NCI-H526 (cell line): Measurements from ENCODE around the gene SHISA7.
"Not testable (repeated sequence)": the region's sequence is repeated elsewhere in the genome, so short reads cannot be mapped to it uniquely, and the experiment has no call there.

Experiments used
- DNase-seq, 2 experiments: peaks; one replicate each; lab custom pipeline; 2025; lab: John Stamatoyannopoulos, UW

Gene SHISA7

DNA sequence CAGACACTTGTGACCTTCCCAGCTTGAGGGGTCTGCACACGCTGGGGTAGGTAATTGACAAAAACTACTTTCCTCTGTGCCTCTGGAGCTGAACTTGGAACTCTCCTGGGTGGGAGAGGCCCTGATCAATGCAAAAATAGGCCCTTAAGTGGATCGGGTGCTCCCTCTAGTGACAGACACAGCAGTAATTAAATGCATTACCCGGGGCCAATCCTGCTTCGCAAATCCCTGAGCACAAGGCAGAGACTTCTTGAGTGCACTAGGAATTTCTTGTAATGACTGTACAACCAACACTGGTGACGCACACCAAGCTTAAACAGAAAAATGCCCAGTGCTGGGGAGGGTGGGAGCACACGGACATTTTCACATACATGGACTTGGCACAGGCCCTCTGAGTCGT, 24.9 kb downstream of the SHISA7 start:
- DNase-seq, result peak; percentile 75 to 88

DNA sequence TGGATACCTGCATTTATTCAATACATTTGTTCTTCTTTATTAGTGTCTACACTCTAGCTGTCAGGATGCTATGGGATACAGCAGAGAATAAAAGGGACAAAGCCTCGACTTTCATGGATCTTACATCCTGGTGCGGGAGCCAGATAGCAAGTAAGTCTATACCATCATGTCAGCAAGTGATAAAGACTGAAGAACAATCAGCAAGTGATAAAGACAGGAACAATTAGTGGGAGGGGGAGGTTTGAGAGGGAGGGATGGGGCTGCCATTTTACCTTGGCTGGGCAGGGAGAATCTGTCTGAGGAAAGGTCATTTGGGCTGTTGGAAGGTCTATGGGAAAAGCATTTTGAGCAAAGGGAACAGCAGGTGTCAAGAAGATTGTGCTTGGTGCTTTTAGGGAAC, 32.9 kb downstream of the SHISA7 start:
- no peak for DNase-seq

DNA sequence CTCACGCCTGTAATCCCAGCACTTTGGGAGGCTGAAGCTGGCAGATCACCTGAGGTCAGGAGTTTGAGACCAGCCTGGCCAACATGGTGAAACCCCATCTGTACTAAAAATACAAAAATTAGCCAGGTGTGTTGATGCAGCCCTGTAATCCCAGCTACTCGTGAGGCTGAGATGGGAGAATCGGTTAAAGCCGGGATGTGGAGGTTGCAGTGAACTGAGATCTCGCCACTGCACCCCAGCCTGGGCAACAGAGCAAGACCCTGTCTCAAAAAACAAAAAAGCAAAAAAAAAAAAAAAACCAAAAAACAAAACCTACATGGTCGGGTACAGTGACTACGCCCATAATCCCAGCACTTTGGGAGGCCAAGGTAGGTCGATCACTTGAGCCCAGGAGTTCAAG, 33.9 kb downstream of the SHISA7 start:
- DNase-seq, result not testable (repeated sequence)

DNA sequence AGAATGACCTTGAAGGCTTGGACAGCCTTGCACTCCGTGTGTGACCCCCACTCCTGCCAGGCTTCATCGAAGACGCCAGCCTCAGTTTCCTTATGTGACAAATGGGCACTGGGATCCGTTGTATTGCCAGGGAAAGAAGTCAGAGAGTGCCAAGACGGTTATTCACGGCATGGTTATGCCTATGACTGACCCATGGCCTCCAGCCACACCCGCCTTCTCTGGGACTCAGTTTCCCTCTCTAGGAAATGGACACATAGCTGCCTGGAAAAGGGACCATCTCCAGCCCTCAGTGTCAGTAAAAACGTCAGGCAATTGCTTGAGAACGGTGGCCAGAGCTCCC, 34.6 kb downstream of the SHISA7 start:
- DNase-seq, result no peak

DNA sequence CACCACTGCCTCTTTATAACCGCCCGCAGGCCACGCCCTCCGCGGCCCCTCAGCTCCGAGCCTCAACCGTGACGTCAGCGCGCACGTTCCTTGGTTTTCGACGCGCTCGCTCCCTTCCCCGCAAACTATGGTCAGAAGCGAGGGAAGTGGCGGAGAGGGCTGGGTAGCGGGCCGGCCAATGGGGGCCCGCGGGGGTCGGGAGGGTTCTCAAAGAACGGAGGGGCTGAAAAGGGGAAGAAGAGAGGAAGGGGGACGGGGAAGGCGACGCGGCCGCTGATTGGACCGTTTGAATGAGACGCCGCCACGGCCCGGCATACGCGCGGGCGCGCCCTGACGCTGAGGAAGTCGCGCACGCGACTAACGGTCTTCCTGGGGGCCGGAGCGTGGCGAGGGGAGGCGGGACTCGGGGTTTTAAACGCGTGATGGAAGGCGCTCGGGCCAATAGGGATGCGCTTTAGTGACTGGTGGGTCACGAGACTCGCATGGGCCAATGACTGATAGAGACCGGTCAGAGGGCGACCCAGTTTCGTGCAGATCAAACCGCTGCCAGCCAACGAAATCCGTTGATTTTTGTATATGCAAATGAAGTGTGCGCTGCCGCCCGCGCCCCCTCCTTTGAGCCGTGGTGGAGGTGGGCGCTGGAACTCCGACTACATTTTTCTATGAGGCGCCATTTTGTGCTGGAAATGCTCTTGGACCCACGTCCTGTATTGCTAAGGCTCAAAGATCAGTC, 35.1 kb downstream of the SHISA7 start:
- peak; percentile 99 to 100 for DNase-seq

GRCh38 chr19:55407550-55407799, 35.6 kb downstream of the SHISA7 start, which contains the start of gene UBE2S:
Gene UBE2S (minus strand): TSS chr19:55407788. CDS start chr19:55407589, 199 bp downstream.
- DNase-seq, result not testable (repeated sequence)

DNA sequence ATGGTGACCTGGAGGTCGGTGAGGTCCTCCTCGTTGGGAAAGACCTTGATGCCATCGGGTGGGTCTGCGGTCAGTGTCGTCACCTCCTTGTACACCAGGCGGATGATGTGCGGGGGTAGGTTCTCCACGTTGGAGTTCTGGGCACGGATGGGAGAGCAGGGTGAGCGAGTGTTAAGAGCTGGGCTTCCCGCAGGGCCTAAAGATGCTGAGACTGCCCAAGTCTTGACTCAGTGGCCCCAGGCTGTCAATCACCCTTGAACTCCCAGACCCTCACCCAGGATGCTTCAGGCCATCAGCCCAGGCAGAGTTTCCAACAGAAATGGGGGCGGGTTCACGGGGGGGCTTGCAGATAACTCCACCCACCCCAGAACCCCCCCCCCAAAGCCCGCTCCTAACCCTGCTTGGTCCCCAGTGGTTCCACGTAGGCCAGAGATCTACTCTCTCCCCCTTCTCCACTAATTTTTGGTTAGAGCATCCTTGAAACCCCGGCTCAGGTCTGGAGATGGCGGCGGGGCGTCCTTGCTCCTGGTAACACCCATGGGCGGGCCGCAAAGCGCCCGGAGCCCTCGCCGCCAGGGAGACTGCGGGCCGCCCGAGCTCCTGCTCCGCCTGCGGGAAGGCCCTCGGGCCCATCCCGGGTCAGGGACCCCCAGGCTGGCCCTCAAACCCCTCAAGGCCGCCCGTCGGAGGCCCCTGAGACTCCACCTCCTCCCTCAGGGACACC, 36.1 kb downstream of the SHISA7 start:
- DNase-seq, result peak in 1 of 2 experiments; percentile 55

GRCh38 chr19:55406091-55406825, 36.8 kb downstream of the SHISA7 start:
- no peak for DNase-seq

DNA sequence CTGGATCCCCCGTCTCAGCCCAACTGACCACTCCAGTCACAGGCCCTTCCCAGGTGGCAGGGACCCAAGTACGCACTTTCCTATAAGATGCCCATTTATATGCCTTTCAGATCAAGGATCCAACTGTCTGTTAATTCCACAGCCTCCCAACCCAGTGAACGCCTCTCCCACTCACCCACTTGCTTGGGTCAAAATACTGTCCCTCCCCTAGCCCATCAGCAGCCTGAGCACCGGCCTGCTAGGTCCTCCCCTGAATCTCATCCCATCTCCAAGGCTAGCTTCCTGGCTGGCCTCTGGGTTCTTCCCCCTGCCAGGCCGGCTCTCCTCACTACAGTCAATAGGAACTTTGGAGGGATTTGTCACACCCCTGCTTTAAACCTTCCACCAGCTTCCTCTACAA, 37.5 kb downstream of the SHISA7 start:
- DNase-seq, result no peak

DNA sequence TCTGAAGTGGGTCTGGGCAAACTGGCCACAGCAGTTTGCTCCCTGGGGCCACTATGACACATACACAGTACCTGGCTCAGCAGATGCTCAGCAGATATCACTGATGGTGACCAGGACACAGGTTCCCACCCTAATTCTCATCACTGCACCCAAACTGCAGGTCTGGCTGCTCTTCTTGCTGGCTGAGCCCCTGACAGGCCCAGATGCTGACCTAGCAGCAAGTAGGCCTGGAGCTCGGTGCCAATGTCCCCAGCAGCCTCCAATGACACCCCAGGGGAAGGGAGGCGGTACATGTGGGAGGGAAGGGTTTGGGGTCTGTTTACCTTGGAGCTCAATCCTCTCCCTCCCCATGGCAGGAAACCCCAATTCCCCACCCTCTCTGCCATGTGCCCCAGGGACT, 40.6 kb downstream of the SHISA7 start:
- no peak for DNase-seq

- not testable (repeated sequence) for DNase-seq
Measured at GRCh38 chr19:55401390-55401789, 41.7 kb downstream of the SHISA7 start.

GRCh38 chr19:55400281-55401087, 42.6 kb downstream of the SHISA7 start:
- no peak for DNase-seq

- DNase-seq, result no peak
Measured at GRCh38 chr19:55398200-55398925, 44.7 kb downstream of the SHISA7 start.

DNA sequence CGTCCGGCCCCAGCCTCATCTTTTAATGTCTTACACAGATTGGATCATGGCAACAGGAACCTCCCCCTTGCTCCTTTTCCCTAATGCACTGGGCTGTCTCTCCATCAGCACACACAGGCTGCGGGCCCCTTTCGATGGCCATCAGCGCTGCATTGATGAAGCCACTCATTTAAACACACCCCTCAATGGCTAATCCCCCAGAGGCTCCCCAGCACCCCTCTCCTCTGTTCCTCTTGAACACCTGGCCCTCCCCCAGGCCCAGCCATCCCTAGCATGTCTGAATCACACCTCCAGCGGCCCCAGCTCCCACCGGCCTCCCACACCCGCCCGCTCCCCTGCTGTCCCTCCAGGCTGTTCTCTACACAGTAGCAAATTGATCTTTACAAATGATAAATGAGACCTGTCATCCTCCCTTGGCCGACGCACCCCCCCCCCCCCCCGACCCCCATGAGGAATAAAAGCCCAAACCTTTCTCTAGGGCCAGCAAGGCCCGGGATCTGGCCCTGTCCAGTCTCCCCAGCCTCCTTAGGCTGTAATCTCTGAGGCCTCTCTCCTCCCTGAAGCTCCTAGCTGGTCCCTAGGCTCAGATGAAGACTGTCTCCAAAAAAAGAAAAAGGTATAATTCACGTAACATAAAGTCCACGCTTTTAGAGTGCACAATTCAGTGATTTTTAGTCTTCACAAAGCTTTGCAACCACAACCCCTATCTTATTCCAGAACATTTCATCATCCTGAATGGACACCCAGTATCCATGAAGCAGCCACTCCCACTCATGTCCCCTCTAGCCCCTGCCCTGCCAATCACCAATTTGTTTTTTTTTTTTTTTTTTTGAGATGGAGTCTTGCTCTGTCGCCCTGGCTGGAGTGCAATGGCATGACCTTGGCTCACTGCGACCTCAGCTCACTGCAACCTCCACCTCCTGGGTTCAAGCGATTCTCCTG, 50.0 kb downstream of the SHISA7 start:
- no peak for DNase-seq

- DNase-seq, result no peak
Measured at GRCh38 chr19:55391702-55392615, 51.1 kb downstream of the SHISA7 start.

DNA sequence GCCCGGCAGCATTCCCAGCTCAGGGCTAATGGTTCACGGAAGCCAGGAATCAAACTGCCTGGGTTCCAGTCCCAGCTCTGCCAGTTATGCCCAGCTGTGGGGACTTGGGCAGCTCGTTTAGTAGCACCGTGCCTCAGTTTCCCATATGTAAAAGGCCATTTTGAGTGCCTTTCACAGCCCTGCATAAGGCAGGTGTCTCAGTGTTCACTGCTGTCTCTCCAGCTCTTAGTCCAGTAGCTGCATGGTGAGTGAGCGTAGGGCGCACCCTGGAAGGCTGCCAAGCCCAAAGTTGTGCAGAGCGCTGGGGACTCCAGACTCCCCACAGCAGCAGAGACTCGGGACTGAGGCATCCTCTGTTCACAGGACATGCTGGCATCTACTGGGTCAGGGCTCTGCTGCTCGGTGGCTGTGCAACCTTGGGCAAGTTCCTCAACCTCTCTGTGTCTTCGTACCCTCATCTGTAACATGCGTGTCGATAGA, 51.9 kb downstream of the SHISA7 start:
- DNase-seq, result no peak

DNA sequence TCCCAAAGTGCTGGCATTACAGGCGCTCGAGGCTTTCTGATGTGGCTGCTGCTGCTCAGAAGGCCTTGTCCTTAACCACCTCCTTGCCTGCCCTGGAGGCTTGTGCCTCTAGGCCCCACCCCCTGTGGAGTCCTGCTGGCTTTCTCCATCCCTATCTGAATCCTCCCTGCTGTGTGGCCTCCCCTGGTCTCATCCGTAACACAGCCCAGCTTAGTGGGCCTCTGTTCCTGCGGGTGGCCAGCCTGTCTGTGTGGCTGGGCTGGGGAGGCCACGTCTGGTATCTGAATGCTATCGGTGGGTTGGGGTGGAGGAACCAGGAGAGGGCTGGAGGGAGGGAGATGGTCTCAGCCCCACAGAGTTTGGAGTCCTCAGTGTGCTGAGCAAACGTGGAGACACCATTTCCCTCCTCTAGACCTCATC, 52.6 kb downstream of the SHISA7 start:
- no peak for DNase-seq

GRCh38 chr19:55389386-55390317, 53.4 kb downstream of the SHISA7 start:
- DNase-seq, result no peak
